H9 (cell line): ENCODE results near the gene KIAA0825. TPM values are rescaled to one million over a fixed set of nuclear protein-coding genes. Genes with fewer than 3 reads are reported as not detected.

Experiments used
- DNase-seq: peaks from one replicate; pipeline ENCODE4 v3.0.0-alpha.2; 2017
- H2AFZ ChIP-seq: one replicate; pipeline ENCODE4 v1.6.1; 2013; ENCODE audit warnings: mild to moderate bottlenecking, low read length, control low read depth, moderate library complexity
- H2AK5ac ChIP-seq: 2 replicates; pipeline ENCODE4 v1.6.1; 2013; ENCODE audit warnings: low read length, control low read depth, mixed read lengths; ENCODE audit not compliant: insufficient read length
- H2BK120ac ChIP-seq: one replicate; pipeline ENCODE4 v1.6.1; 2013; ENCODE audit warnings: low read depth, mild to moderate bottlenecking, low read length, control low read depth, inconsistent platforms; ENCODE audit not compliant: poor library complexity, severe bottlenecking
- H2BK12ac ChIP-seq: 2 replicates; pipeline ENCODE4 v1.6.1; 2013; ENCODE audit warnings: low read length, control low read depth, mixed read lengths, low read depth; ENCODE audit not compliant: insufficient read length
- H2BK15ac ChIP-seq: 2 replicates; pipeline ENCODE4 v1.6.1; 2013; ENCODE audit warnings: low read depth, low read length, control low read depth
- H2BK20ac ChIP-seq: one replicate; pipeline ENCODE4 v1.6.1; 2013; ENCODE audit warnings: low read depth, mild to moderate bottlenecking, low read length, control low read depth, inconsistent platforms; ENCODE audit not compliant: poor library complexity, severe bottlenecking
- H2BK5ac ChIP-seq: 2 replicates; pipeline ENCODE4 v1.6.1; 2013; ENCODE audit warnings: low read length, control low read depth, mixed read lengths; ENCODE audit not compliant: insufficient read length
- H3K14ac ChIP-seq: 2 replicates; pipeline ENCODE4 v1.6.1; 2013; ENCODE audit warnings: low read length, control low read depth; ENCODE audit not compliant: insufficient read depth
- H3K18ac ChIP-seq: 2 replicates; pipeline ENCODE4 v1.6.1; 2013; ENCODE audit warnings: low read depth, mild to moderate bottlenecking, mixed read lengths, low read length, control low read depth; ENCODE audit not compliant: insufficient read length
- H3K23ac ChIP-seq: 2 replicates; pipeline ENCODE4 v1.6.1; 2013; ENCODE audit warnings: low read length, control low read depth, mixed read lengths, low read depth; ENCODE audit not compliant: insufficient read length
- H3K23me2 ChIP-seq: 2 replicates; pipeline ENCODE4 v1.6.1; 2013; ENCODE audit warnings: low read depth, mild to moderate bottlenecking, mixed read lengths, low read length, control low read depth; ENCODE audit not compliant: insufficient read length, poor library complexity, severe bottlenecking
- H3K27ac ChIP-seq: 2 replicates; pipeline ENCODE4 v1.5.1; 2013; ENCODE audit warnings: low read length, control low read depth, mixed read lengths, low read depth; ENCODE audit not compliant: insufficient read length
- H3K27me3 ChIP-seq: 2 replicates; pipeline ENCODE4 v1.6.1; 2013; ENCODE audit warnings: low read length, control low read depth, inconsistent platforms; ENCODE audit not compliant: insufficient read depth
- H3K4ac ChIP-seq: 2 replicates; pipeline ENCODE4 v1.6.1; 2013; ENCODE audit warnings: low read depth, mild to moderate bottlenecking, control low read depth, inconsistent platforms, low read length, moderate library complexity
- H3K4me1 ChIP-seq: 2 replicates; pipeline ENCODE4 v1.6.1; 2013; ENCODE audit warnings: low read length, control low read depth, inconsistent platforms; ENCODE audit not compliant: insufficient read depth
- H3K4me2 ChIP-seq: 2 replicates; pipeline ENCODE4 v1.6.1; 2013; ENCODE audit warnings: low read length, control low read depth, mixed read lengths; ENCODE audit not compliant: insufficient read length, insufficient read depth
- H3K56ac ChIP-seq: 2 replicates; pipeline ENCODE4 v1.6.1; 2013; ENCODE audit warnings: low read depth, mild to moderate bottlenecking, mixed read lengths, low read length, control low read depth; ENCODE audit not compliant: insufficient read length
- H3K79me1 ChIP-seq: 2 replicates; pipeline ENCODE4 v1.6.1; 2013; ENCODE audit warnings: low read depth, mild to moderate bottlenecking, moderate library complexity, low read length, control low read depth, inconsistent platforms; ENCODE audit not compliant: insufficient read depth, poor library complexity, severe bottlenecking
- H3K79me2 ChIP-seq: 2 replicates; pipeline ENCODE4 v1.6.1; 2013; ENCODE audit warnings: low read length, control low read depth, inconsistent platforms; ENCODE audit not compliant: insufficient read depth
- H3K9ac ChIP-seq: 2 replicates; pipeline ENCODE4 v1.6.1; 2013; ENCODE audit warnings: low read length, control low read depth, mixed read lengths; ENCODE audit not compliant: insufficient read length; ENCODE audit errors: extremely low read depth
- H3K9me3 ChIP-seq: one replicate; pipeline ENCODE4 v1.6.1; 2013; ENCODE audit warnings: low read depth, low read length, inconsistent platforms; ENCODE audit not compliant: control insufficient read depth
- H3T11ph ChIP-seq: one replicate; pipeline ENCODE4 v1.6.1; 2013; ENCODE audit warnings: mild to moderate bottlenecking, low read length, control low read depth, inconsistent platforms
- H4K20me1 ChIP-seq: one replicate; pipeline ENCODE4 v1.6.1; 2013; ENCODE audit not compliant: control insufficient read depth, insufficient read length, insufficient read depth
- H4K5ac ChIP-seq: 2 replicates; pipeline ENCODE4 v1.6.1; 2013; ENCODE audit warnings: low read depth, mild to moderate bottlenecking, mixed read lengths, low read length, control low read depth; ENCODE audit not compliant: insufficient read length
- H4K8ac ChIP-seq: replicated peaks from 2 replicates; pipeline ENCODE4 v1.6.1; 2013; ENCODE audit warnings: low read length, control low read depth, mixed read lengths, low read depth; ENCODE audit not compliant: insufficient read length
- H4K91ac ChIP-seq: 2 replicates; pipeline ENCODE4 v1.6.1; 2013; ENCODE audit warnings: low read depth, mild to moderate bottlenecking, moderate library complexity, mixed read lengths, low read length, control low read depth; ENCODE audit not compliant: insufficient read length
- H3K27ac Mint-ChIP-seq, 3 experiments: 2 replicates in 2 of 3; 3 replicates in 1 of 3; pipeline ENCODE4 v1.8.0; 2020 to 2021; ENCODE audit warnings: mixed read lengths in 3 of 3, mild to moderate bottlenecking in 1 of 3, moderate library complexity in 1 of 3
- H3K27me3 Mint-ChIP-seq: 2 replicates; pipeline ENCODE4 v1.8.0; 2021; ENCODE audit warnings: low read depth, mild to moderate bottlenecking, moderate library complexity, mixed read lengths
- H3K36me3 Mint-ChIP-seq, 3 experiments: 2 replicates in 2 of 3; 3 replicates in 1 of 3; pipeline ENCODE4 v1.8.0; 2020 to 2021; ENCODE audit warnings: low read depth in 3 of 3, mixed read lengths in 3 of 3; ENCODE audit not compliant: insufficient read depth in 1 of 3
- H3K4me1 Mint-ChIP-seq, 2 experiments: 2 replicates each; pipeline ENCODE4 v1.8.0; 2020; ENCODE audit warnings: mixed read lengths in 2 of 2
- H3K4me3 Mint-ChIP-seq, 2 experiments: 2 replicates in 1 of 2; 3 replicates in 1 of 2; pipeline ENCODE4 v1.8.0; 2020 to 2021; ENCODE audit warnings: mild to moderate bottlenecking in 2 of 2, mixed read lengths in 2 of 2, moderate library complexity in 1 of 2
- H3K9me3 Mint-ChIP-seq, 2 experiments: 2 replicates in 1 of 2; 3 replicates in 1 of 2; pipeline ENCODE4 v1.8.0; 2020; ENCODE audit warnings: mild to moderate bottlenecking in 2 of 2, mixed read lengths in 2 of 2, moderate library complexity in 1 of 2
- CTCF ChIP-seq: fragments of 200-600 bp; sonication (generic); conservative IDR thresholded peaks from 3 replicates; pipeline ENCODE4 v1.8.0; 2021; ENCODE audit warnings: antibody characterized with exemption, mild to moderate bottlenecking
- WGBS: extraction: QIAGEN DNeasy Blood & Tissue Kit; methylation state at CpG from one replicate; pipeline ENCODE4 v1.1.7; 2013; ENCODE audit warnings: missing lambda C conversion rate, low lambda C conversion rate, mixed read lengths; ENCODE audit not compliant: insufficient read length; ENCODE audit errors: extremely low coverage; 5-methylcytosine and 5-hydroxymethylcytosine counted together
- total RNA-seq: library from RNA; stranded (reverse); gene quantifications from 2 replicates; pipeline ENCODE4 v1.2.1, GENCODE V29; 2021

Gene KIAA0825
- total RNA-seq, 1 experiment from 2014 or later, result 1.8 TPM

GRCh38 chr5:94649874-94650273 lies 31.5 kb upstream of the KIAA0825 start:
- H3K14ac ChIP-seq, result no peak overlapping the region
- H2AFZ ChIP-seq, result no peak overlapping the region
- H3K23me2 ChIP-seq, result no peaks in the 10 kb centered on the region
- no peak overlapping the region for H2BK15ac ChIP-seq
- no peaks in the 10 kb centered on the region for H3K79me2 ChIP-seq
- H3K9ac ChIP-seq, result no peak overlapping the region
- H3K36me3 Mint-ChIP-seq, result peaks cover 25 to 31% (median 28%) of the 10 kb centered on the region in 3 experiments
- no peak overlapping the region for H2AK5ac ChIP-seq
- no peak overlapping the region for H3K4ac ChIP-seq
- no peaks in the 10 kb centered on the region for H3K9me3 ChIP-seq
- H2BK5ac ChIP-seq, result no peak overlapping the region
- no peak overlapping the region for H4K8ac ChIP-seq
- no peaks in the 10 kb centered on the region for H3K4me1 Mint-ChIP-seq
- H2BK12ac ChIP-seq, result no peak overlapping the region
- H3T11ph ChIP-seq, result no peak overlapping the region
- no peak overlapping the region for H3K18ac ChIP-seq
- no peak overlapping the region for H2BK20ac ChIP-seq
- no peak overlapping the region for H4K5ac ChIP-seq
- H3K27ac Mint-ChIP-seq, result no peak overlapping the region
- no peak overlapping the region for H3K27ac ChIP-seq
- DNase-seq, result no peak
- no peaks in the 10 kb centered on the region for H4K20me1 ChIP-seq
- no peak overlapping the region for H2BK120ac ChIP-seq
- WGBS, result no CpG with 5 or more reads among the region's 1 CpG
- no peaks in the 10 kb centered on the region for H3K27me3 ChIP-seq
- TF ChIP-seq CTCF, result no peak
- no peaks in the 10 kb centered on the region for H3K4me1 ChIP-seq
- no peak overlapping the region for H4K91ac ChIP-seq
- no peaks in the 10 kb centered on the region for H3K79me1 ChIP-seq
- no peaks in the 10 kb centered on the region for H3K27me3 Mint-ChIP-seq
- H3K23ac ChIP-seq, result no peak overlapping the region
- no peak overlapping the region for H3K4me3 Mint-ChIP-seq
- H3K9me3 Mint-ChIP-seq, result peaks cover 6 to 9% of the 10 kb centered on the region in 2 experiments; a peak in 4 of 5 replicates
- no peak overlapping the region for H3K4me2 ChIP-seq
- H3K56ac ChIP-seq, result no peak overlapping the region
